ENCODE measurements around the gene NUDT16L1. TPM values are rescaled to one million over a fixed set of nuclear protein-coding genes. Genes with fewer than 3 reads are reported as not detected.

Gene NUDT16L1
- total and polyA plus RNA-seq, 9 of the 15 experiments (the other 6 are each of a cell fraction or from before 2014, with no cell fraction given), result 1.4 to 37.6 (median 13.7) TPM

DNA sequence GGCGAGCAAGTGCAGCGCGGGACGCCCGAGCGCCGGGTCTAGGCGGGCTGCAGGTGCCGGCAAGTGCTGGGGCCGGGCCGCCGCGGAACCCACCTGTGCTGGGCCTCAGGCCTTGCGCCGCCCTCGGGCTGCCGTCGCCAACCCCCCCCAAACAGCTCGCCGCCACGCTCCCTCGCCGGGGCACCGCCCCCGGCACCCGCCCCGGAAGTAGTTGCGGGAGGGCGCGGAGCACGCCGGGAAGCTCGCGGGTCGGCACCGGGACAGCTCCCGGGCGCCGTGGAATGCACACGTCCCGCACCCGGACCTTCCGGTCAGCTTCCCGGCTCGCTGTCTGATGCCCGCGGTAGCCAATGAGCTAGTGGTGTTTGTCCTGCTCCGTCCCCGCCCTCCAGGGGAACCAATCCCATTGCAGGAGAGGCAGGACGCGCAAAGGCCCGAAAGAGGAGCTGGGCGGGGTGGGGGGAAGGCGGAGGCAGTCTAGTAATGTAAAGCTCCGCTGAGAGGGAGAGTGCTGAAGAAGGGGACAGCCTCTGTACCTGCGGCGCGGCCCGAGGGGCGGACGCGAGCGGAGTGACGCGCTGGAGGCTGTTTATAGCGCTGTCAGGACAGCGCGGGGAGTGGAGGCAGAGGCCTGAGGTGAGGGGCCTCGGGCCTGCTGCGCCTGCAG lies 40.8 kb downstream of the NUDT16L1 start, which contains the start of the genes ANKS3 and DNAAF8 (continued):
- TF ChIP-seq, protein P1, sequence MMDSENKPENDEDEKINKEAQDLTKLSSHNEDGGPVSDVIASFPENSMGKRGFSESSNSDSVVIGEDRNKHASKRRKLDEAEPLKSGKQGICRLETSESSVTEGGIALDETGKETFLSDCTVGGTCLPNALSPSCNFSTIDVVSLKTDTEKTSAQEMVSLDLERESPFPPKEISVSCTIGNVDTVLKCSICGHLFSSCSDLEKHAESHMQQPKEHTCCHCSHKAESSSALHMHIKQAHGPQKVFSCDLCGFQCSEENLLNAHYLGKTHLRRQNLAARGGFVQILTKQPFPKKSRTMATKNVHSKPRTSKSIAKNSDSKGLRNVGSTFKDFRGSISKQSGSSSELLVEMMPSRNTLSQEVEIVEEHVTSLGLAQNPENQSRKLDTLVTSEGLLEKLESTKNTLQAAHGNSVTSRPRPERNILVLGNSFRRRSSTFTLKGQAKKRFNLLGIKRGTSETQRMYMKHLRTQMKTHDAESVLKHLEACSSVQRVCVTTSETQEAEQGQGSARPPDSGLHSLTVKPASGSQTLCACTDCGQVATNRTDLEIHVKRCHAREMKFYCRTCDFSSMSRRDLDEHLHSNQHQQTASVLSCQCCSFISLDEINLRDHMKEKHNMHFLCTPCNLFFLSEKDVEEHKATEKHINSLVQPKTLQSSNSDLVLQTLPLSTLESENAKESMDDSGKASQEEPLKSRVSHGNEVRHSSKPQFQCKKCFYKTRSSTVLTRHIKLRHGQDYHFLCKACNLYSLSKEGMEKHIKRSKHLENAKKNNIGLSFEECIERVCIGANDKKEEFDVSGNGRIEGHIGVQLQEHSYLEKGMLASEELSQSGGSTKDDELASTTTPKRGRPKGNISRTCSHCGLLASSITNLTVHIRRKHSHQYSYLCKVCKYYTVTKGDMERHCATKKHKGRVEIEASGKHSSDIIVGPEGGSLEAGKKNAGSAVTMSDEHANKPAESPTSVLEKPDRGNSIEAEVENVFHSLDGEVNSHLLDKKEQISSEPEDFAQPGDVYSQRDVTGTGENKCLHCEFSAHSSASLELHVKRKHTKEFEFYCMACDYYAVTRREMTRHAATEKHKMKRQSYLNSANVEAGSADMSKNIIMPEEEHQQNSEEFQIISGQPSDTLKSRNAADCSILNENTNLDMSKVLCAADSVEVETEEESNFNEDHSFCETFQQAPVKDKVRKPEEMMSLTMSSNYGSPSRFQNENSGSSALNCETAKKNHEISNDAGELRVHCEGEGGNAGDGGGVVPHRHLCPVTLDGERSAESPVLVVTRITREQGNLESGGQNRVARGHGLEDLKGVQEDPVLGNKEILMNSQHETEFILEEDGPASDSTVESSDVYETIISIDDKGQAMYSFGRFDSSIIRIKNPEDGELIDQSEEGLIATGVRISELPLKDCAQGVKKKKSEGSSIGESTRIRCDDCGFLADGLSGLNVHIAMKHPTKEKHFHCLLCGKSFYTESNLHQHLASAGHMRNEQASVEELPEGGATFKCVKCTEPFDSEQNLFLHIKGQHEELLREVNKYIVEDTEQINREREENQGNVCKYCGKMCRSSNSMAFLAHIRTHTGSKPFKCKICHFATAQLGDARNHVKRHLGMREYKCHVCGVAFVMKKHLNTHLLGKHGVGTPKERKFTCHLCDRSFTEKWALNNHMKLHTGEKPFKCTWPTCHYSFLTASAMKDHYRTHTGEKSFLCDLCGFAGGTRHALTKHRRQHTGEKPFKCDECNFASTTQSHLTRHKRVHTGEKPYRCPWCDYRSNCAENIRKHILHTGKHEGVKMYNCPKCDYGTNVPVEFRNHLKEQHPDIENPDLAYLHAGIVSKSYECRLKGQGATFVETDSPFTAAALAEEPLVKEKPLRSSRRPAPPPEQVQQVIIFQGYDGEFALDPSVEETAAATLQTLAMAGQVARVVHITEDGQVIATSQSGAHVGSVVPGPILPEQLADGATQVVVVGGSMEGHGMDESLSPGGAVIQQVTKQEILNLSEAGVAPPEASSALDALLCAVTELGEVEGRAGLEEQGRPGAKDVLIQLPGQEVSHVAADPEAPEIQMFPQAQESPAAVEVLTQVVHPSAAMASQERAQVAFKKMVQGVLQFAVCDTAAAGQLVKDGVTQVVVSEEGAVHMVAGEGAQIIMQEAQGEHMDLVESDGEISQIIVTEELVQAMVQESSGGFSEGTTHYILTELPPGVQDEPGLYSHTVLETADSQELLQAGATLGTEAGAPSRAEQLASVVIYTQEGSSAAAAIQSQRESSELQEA (IDR thresholded peaks at IDR 0.05; ENCODE audit: low read depth), result no peak
- TF ChIP-seq, protein P2, sequence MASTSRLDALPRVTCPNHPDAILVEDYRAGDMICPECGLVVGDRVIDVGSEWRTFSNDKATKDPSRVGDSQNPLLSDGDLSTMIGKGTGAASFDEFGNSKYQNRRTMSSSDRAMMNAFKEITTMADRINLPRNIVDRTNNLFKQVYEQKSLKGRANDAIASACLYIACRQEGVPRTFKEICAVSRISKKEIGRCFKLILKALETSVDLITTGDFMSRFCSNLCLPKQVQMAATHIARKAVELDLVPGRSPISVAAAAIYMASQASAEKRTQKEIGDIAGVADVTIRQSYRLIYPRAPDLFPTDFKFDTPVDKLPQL (IDR thresholded peaks at IDR 0.05; ENCODE audit: extremely low read depth, insufficient read length), result no peak
- TF ChIP-seq, protein P3, sequence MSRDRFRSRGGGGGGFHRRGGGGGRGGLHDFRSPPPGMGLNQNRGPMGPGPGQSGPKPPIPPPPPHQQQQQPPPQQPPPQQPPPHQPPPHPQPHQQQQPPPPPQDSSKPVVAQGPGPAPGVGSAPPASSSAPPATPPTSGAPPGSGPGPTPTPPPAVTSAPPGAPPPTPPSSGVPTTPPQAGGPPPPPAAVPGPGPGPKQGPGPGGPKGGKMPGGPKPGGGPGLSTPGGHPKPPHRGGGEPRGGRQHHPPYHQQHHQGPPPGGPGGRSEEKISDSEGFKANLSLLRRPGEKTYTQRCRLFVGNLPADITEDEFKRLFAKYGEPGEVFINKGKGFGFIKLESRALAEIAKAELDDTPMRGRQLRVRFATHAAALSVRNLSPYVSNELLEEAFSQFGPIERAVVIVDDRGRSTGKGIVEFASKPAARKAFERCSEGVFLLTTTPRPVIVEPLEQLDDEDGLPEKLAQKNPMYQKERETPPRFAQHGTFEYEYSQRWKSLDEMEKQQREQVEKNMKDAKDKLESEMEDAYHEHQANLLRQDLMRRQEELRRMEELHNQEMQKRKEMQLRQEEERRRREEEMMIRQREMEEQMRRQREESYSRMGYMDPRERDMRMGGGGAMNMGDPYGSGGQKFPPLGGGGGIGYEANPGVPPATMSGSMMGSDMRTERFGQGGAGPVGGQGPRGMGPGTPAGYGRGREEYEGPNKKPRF (IDR thresholded peaks at IDR 0.05; ENCODE audit: low read depth, low read length), result no peak
- TF ChIP-seq ARNT (IDR thresholded peaks at IDR 0.05) (no peak), HDAC2 (IDR thresholded peaks at IDR 0.05) (peak; percentile 98), NFRKB (IDR thresholded peaks at IDR 0.05; ENCODE audit: low read depth) (no peak), CEBPG (CRISPR knock-in tag; IDR thresholded peaks at IDR 0.05) (no peak), CEBPG (tag; conservative IDR thresholded peaks at IDR 0.05 in 1 of 2, IDR thresholded peaks at IDR 0.05 in 1 of 2) (no peak), PURB (CRISPR knock-in tag; IDR thresholded peaks at IDR 0.05; ENCODE audit: low read depth) (no peak), POLR2G (IDR thresholded peaks at IDR 0.05; ENCODE audit: low read depth, low read length) (peak; percentile 82)
- TF ChIP-seq, protein P4, sequence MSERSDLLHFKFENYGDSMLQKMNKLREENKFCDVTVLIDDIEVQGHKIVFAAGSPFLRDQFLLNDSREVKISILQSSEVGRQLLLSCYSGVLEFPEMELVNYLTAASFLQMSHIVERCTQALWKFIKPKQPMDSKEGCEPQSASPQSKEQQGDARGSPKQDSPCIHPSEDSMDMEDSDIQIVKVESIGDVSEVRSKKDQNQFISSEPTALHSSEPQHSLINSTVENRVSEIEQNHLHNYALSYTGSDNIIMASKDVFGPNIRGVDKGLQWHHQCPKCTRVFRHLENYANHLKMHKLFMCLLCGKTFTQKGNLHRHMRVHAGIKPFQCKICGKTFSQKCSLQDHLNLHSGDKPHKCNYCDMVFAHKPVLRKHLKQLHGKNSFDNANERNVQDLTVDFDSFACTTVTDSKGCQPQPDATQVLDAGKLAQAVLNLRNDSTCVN (CRISPR knock-in tag; IDR thresholded peaks at IDR 0.05), result 0 out of 2 replicates have a peak, but pooled peaks have one; percentile 4
